Tongue (tissue), 2 donors: ENCODE measurements around the gene ZMIZ1. TPM values are rescaled to one million over a fixed set of nuclear protein-coding genes. Genes with fewer than 3 reads are reported as not detected.
"Not testable (repeated sequence)": the region's sequence is repeated elsewhere in the genome, so short reads cannot be mapped to it uniquely, and the experiment has no call there.

ENCODE experiments used
- DNase-seq: peaks from one replicate; pipeline ENCODE4 v3.0.0-alpha.2; 2015
- total RNA-seq: library from RNA; depleted of rRNA; stranded (reverse); fragments of >200 nt; gene quantifications from one replicate; pipeline ENCODE4 v1.2.3, GENCODE V29; 2014

The ZMIZ1 gene
- total RNA-seq, 1 donor from 2014 or later, result 31.6 TPM

DNA sequence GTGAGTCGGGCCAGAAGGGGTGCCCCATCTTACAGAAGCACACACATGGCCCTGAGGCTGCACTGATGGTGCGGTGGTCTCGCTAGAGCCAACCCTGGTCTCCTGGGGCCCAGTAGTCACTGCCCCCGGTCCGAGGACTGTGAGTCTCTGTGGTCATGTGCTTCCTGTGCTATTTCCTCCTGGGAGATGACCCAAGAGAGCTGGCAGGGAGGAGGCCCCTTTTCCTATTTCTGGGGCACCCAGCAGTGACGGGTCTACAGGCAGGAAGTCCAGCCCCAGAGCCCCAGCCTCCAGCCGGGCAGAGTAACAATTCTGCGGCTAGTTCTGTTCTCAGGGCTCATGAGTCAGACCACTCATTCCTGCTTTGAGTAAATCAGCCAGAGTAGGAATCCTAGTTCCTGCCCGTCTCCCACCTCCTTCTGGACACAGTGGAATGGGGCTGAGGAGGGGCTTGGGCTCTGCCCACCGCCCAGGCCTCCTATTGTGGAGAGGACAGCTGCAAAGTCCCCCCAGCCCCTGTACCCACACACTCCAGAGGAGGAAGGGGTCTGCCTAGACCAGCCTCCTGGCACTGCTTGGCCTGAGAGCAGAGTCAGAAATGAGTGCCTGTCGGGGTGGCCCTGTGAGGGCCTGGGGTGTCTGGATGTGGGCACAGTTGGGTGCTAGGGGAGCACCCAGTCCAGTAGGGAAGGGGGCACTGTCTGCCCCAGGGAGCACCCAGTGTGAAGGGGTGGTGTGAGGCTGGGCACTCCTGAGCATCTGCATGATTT lies 198.0 kb downstream of the ZMIZ1 start:
- DNase-seq, result peak; percentile 38

DNA sequence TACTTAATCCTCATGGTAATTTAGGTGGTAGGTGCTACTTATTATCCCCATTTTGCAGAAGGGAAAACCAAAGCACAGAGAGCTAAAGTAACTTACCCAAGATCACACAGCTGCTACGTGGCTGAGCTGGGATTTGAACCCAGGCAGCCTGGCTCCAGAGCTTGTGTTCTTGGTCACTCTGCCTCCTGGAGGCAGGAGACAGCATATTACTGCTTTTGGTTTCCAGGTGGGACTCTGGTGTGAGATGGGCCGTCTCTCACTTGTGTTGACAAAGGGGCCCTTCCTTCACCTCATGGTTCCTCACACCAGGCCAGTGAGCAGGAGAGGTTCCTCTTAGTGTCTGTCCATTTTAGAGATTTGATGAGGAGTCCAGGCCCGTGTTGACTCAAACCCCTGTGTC lies 198.7 kb downstream of the ZMIZ1 start:
- no peak for DNase-seq

DNA sequence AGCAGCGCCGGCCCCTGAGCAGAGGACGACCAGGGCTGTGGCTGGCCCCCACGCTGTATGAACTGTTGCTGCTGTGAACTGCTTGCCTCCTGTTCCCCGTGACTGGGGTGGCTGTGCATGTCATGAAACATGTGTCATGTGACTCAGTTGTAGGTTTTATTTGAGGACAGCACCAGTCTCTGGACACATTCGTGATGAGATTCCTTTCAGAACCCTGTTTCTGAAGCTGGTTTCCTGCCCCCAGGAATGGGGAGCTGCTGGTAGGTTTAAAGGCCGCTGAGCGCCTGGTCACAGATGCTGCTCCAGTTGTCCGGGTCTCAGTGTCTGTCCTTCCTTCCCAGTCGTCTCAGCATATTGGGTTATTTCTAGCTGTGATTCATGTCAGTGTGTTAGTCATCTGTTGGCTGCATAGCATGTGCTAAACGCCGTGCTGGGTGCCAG lies 199.4 kb downstream of the ZMIZ1 start:
- no peak for DNase-seq

DNA sequence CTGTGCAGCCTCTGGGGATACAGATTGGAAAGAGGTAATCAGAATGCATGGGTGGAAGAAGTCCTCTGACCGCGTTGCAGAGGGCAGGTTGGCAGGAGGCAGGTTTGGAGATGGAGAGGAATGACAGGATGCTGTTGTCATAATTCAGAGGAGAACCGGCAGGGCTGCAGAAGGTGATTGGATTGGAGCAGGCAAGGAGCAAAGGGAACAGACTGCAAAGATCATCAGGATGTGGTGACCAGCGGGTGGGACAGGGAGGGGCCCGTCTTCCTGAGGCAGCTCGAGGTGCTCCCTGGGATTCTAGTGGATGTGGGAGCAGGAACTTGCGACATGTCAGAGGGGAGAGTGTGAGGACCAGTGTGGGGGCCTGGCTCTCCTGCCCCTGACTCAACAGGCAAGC lies 200.0 kb downstream of the ZMIZ1 start:
- DNase-seq, result no peak

DNA sequence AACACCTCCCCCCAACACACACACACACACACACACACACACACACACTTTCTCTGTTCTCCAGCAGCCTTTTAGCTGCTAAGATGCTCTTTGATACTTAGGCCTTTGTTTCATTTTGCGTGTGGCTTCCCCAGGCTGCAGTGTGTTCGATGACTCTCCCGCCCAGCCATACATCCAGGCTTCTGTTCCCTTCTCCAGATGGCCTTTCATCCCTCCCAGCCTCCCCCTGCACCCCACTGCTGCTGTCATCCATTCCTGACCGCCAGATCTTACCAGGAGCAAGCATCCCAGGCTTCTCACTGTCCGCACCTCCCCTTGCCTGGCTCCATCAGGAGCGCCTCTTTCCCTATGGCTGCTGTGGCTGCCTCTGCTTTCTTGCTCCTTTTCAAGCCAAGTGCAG lies 200.7 kb downstream of the ZMIZ1 start:
- DNase-seq, result no peak

DNA sequence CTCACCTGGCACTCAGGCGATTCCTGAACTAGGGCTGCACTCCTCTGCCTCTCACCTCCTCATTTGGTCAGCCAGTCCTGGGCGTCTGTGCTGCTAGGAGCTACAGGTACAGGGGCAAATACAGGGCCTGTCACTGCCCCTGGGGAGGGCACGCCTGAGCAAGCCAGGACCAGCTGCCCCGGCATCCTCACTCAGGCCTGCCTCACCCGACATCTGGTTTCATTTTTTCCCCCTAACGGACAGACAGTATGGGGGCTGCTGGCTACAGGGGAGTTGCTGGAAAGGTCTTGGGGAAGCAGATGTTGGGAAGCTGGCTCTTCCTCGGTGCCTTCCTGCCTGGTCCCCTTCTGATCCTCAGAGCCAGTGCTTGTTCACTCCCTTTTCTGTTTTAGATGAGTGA lies 201.2 kb downstream of the ZMIZ1 start:
- no peak for DNase-seq

DNA sequence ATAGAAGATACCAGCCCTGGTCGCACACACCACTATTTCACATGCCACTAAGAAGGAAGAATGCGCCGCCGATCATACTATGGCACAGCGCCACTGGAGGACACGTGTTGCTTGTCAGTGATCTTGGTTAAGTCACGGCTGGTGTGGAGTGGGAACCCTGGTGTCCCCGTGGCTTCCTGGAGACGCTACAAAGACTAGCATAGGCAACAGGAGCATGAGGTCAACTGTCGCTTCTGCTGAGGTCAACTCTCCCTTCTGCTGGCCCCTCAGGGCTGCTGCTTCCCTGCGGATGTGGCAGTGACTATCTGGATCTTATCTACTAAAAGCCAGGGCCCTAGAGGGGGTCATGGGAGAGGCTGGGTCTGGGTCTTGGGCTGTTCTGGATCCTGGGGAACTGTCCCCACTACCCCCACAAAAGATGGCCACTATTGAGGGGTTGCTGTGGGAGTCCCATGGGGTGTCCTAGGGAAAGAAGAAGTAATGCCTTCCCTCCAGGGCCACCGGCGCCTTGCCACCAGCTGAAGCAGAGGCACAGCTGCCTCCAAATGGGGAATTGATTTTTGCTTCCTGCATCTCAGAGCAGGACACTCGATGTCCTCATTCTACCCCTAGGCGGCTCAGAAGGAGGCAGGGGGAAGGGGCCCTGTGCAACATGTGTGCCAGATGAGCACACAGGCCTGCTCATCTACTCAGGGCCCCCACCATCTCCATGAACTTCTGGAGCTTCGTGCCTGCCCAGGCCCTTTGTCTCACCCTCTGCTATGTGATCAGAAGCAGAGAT lies 201.9 kb downstream of the ZMIZ1 start:
- peak; percentile 54 for DNase-seq

DNA sequence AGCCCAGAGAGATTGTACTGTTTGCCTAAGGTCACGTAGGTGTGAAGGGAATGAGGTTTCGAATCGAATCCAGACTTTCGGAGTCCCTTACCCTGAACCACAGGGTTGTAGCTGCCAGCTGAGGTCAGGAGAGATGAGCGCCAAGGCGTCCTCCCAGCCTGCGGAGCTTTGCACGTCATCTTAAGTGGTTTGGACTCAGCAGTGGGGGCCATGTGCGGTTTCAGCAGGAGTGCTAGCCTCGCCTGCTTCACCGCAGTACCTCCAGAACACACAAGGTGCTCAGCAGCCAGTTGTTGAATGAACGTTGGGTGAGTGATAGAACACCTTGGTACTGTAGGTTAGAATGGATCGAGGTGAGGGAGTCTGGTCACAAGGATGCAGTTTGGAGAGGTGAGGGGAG lies 203.6 kb downstream of the ZMIZ1 start:
- no peak for DNase-seq

DNA sequence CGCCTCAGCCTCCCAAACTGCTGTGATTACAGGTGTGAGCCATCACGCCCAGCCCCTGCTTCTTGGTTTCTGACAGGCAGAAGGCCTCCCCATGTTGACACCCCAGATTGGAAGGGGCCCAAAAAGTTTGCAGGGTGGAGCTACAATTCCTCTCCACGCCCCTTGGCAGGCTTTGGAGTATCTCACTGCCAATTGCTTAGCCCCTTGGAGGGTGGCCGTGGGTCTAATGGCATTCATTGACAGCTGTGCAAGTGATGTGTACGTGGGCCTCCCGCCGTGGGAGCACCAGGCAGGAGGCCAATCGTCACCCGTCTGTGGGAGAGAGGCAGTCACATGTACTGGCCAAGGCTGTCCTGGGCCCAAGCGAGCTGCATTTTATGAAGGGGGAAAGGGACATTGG lies 204.8 kb downstream of the ZMIZ1 start:
- peak; percentile 76 for DNase-seq

DNA sequence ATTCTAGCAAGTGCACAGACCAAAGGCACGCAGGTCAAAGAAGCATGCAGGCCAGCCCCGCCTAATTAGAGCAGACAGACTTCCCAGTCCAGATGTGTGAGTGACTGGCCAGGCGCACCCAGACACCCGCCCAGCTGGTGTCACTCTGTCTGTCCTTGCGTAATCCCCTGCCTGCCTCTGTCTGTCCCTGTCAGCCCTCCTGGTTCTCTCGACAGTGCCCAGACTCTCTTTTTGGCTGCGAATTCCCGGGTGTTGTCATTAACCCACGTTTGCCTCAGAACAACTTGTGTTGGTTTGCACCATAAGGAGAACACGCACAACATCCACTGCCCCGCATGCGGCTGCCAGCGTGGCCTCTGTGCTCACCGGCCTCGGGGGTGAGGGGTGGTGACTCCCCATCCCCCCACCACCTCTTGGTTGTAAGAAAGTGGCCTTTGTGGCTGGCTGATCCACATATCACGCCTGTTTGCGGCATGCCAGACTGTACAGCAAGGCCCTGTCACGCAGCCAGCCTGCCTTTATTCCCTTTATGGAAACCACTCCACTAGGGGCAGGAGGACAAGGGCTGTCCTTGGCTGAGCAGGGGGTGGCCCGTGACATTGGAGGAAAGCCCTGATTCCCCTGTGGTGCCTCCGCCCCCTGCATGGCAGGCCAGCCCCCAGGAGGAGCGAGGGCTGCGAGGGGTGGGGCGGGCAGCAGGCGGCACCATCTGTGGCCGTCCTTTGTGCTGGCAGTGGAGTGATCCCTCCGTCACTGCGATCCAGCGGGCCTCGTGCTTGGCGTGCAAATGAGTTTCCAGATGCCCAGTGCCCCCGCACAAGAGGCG lies 205.7 kb downstream of the ZMIZ1 start:
- DNase-seq, result peak; percentile 94

DNA sequence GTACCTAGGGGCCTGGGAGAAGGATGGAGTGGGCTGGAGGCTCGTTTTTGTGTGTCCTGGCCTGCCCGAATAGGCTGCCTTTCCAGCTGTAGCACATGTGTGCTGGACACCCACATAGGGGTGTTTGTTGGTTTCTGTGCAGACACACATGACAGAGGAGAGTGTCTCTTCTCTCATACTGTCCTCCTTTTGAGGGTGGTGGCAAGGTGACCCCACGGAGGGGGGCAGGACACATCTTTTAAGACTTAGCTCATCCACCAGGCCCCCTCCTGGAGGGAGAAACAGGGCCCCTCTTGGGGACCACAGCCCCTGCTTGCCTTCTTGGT lies 206.3 kb downstream of the ZMIZ1 start:
- DNase-seq, result no peak

DNA sequence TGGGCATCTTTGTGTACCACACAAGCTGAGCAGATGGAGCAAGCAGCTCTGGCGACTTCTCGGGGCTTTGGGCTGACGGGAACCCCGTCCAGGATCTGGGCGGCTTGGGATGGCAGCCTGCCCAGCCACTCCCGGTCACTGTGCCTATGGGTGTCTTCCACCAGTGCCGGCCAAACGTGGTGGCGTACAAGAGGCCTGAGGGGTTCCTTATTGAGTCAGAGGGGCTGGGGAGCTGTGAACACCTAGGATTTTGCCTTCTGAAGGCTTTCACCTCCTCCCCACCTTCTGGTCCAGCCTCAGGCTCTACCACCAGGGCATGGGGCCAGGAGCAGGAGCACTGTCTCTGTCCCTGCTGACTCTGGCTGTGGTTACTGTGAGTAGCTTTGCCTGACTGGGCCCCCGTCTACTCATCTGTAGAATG lies 206.7 kb downstream of the ZMIZ1 start:
- peak; percentile 32 for DNase-seq

DNA sequence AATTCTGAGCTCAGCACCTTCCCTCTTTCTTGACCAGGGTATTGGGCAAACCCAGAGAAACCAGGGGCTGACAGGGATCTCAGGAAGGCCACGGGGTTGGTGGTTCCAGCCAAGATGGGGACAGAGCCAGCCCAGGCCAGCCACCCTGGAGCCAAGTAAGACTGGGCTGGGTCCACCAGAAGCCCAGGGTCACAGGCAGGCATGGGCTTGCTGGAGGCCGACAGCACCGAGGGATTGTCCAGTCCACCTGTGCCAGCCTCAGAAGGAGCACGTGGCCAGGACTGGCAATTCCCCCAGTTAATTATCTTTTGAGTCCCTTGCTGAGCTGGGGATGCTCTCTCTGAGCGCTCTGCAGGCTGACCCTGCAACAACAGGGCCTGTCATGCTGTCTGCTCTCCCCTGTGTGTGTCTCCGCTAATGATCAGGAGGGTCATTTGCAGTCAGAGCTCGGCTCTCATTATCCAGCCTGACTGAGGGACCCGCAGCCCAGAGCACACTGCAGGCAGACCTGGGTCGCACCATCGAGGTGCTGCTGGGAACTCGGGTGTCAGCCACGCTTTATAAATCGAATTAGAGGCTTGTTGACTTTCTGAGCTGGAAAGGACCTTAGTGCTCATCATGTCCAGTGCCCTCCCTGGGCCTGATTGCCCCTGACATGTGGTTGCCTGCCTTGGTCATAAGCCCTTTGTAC lies 209.0 kb downstream of the ZMIZ1 start:
- no peak for DNase-seq

DNA sequence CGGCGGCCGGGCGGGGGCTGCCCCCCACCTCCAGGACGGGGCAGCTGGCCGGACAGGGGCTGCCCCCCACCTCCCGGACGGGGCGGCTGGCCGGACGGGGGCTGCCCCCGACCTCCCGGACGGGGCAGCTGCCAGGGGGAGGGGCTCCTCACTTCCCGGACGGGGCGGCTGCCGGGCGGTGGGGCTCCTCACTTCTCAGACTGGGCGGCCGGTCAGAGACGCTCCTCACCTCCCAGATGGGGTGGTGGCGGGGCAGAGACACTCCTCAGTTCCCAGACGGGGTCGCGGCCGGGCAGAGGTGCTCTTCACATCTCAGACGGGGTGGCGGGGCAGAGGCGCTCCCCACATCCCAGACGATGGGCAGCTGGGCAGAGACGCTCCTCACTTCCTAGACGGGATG lies 210.3 kb downstream of the ZMIZ1 start:
- DNase-seq, result not testable (repeated sequence)

DNA sequence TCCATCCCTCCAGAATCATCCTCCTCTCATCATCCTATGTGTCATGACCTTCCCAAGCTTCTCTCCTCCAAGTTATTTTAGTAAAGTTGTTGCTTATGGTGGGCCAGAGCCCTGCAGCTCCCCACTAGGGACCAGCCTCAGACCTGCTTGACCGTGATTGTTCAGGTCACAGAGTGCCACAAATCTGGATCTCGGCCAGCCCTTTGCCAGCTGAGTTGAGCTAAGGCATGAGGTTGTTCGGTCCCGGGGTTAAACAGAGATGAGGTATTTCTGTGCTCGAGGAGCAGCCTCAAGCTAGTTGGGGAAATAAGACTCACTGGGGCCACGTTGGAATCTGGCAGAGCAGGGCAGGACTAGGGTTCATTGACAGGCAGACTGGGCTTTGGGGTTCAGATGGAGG lies 212.2 kb downstream of the ZMIZ1 start:
- no peak for DNase-seq

DNA sequence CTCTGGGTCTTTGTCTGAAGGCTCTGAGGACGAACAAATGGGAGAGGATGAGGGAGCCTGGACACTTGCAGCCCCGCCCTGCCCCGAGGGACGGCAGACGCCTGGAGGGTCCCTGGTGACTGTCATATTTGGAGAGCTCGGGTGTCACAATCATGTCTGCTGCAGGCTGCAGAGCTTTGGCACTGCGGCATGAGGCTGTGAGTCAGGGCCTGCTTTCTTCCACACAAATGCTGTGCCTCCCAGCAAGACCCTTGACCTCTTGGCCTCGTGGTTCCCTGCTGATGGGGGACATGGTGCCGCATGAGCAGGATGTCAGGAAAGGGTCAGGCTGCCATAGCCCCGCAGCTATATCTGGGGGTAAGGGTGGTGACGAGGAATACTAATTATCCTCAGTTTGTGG lies 213.6 kb downstream of the ZMIZ1 start:
- DNase-seq, result no peak

DNA sequence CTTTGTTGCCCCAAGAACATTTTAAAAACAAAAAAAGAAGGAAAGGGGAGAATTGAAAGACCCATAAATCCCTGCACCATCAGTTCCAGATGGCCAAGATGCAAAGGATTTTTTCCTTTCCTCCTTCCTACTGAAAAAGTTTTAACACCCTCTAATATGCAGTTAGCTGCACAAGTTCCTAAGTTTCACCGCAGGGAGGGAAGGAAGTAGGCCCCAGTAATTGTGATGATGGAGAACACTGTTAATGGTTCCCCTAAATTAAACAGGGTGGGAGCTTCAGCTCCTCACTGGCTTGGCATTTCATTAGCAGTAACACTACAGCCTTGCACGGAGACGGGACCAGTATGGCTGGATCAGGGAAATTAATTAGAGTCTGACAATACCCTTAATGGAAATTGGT lies 214.8 kb downstream of the ZMIZ1 start:
- DNase-seq, result no peak

DNA sequence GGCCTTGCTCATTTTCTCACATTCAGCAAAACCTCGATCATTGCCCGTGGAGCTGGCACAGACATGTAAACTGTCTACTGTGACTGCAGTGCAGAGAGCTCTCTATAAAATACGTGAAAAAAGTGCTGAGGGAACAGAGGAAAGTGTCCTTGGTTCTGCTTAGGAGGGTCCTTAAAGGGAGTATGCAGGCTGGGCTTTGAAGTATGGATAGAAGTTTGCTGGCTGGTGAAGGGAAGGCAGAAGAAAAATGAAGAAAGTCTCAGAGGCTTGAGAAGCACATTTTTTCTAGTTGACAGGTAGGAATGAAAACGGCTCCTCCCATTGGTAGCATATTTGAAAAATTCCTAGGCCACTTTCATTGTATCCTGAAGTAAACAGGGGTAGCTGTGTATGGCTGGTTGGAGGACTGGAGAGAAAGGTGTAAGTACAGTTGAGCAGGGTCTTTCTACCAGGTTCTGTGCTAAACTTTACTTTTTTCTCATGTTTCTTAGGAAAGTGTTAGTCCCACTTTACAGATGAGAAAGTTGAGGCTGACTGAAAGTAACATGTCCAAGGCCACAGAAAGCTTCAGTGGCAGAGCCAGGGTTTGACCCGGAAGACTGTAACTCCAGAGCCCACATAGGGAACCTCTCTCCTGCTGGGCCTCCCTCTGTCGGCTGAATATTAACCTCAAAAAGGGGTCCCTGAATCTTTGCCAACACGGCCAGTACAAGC lies 215.5 kb downstream of the ZMIZ1 start:
- no peak for DNase-seq

DNA sequence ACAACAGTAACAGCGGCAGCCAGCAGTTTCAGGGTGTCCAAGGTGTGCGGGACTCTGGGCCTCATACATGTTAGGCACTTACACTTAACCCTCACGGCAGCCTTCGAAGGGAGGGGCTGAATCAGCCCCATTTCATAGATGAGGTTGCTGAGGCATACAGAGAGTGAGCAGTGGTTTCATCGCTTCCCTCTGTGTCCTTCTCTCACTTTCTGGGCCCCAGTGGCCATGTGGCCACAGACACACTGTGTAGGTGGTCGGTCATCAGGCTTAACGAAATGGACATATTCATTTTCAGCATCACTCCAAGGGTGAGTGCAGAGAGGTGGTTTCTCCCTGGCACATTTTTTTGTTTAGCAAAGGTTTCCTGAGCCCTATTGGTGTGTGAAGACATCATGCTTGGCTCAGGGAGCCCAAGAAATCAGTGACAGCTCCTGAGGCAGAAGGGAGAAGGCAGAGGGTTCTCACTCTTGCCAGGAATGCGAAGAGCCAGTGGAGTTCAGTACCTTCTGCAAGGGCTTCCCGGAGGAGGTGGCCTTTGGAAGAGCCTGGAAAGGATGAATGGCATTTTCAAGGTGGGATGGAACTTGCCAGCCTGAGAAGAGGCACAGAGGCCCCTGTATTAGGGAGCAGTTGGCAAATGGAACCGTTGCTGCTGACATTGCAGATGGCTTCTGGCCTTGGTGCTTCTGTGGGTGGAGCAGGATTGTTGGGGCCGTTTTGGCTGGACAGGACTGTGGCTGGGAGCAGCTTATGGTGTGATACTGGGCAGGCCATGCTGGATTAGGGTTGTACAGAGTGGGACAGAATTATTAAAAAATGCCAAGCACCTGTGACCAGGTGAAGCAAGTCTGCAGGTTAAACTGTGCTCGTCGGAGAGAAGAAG lies 216.8 kb downstream of the ZMIZ1 start:
- no peak for DNase-seq

DNA sequence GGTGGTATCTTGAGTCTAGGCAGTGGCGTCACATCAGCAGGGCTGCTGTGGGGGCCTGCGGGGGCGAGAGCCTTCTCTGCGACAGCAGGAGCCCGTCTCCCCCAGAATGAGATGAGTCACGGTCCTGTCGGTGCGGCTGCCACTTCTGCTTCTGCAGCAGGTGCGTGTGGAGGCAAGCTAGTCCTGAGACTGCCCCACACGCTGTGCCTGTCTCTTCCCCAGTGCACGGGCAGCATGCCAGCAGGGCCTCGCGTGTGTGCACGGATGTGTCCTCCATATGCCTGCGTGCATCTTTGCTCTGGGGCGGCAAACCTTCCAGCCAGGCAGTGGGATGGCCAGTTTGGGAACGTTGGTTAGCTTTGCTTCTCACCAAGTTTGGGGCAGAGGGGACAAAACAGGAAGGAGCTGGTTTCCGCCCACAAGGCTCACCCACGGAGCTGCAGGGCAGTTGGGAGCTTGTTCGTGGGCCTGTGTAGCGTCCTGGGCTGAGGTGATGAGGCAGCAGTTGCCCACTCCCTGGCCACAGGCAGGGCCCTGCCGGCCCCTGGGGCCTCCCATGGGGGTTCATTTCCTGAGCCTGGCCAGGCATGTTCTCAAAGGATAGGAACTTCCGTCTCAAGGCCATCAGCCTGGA lies 217.7 kb downstream of the ZMIZ1 start:
- DNase-seq, result peak; percentile 78
